A549 (cell line): Measurements from ENCODE around the gene MEF2C.

Experiments used
- BHLHE40 ChIP-seq: IDR thresholded peaks from 2 replicates; pipeline ENCODE4 v1.6.1; 2012; ENCODE audit warnings: low read depth, low read length, inconsistent platforms
- RCOR1 ChIP-seq: fragments of 150-350 bp; IDR thresholded peaks from 2 replicates; pipeline ENCODE4 v1.6.1; 2014; ENCODE audit warnings: antibody characterized with exemption, low read length, low read depth
- TF ChIP-seq, protein P1 (sequence below): fragments of >200 bp; sonication (Bioruptor Twin); formaldehyde crosslinking; IDR thresholded peaks from 3 replicates; pipeline ENCODE4 v1.5.1; 2016
- TF ChIP-seq, protein P2 (sequence below): fragments of 250-450 bp; sonication (Bioruptor Pico); IDR thresholded peaks from 2 replicates; pipeline ENCODE4 v1.5.0; 2021; ENCODE audit warnings: mild to moderate bottlenecking, moderate library complexity, borderline replicate concordance

DNA sequence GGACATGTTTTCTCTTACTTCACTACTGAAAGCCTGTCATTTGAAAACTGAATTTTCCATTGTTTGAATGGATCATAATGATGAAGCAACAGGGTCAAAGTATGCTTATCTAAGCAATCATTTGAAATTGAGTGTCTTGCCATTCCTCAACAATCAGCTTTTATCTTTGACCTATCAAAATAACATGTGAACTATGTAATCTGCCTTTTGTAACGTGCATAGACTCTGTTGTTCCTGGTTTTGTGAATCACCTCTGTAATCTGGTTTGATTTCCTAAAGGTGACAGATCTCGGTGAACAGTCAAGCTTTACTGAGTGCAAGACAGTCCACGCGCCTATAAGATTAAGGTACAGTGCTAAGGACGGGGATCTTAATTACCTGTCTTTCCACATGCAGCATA is 3.3 kb downstream of the MEF2C start:
- TF ChIP-seq, protein P1, sequence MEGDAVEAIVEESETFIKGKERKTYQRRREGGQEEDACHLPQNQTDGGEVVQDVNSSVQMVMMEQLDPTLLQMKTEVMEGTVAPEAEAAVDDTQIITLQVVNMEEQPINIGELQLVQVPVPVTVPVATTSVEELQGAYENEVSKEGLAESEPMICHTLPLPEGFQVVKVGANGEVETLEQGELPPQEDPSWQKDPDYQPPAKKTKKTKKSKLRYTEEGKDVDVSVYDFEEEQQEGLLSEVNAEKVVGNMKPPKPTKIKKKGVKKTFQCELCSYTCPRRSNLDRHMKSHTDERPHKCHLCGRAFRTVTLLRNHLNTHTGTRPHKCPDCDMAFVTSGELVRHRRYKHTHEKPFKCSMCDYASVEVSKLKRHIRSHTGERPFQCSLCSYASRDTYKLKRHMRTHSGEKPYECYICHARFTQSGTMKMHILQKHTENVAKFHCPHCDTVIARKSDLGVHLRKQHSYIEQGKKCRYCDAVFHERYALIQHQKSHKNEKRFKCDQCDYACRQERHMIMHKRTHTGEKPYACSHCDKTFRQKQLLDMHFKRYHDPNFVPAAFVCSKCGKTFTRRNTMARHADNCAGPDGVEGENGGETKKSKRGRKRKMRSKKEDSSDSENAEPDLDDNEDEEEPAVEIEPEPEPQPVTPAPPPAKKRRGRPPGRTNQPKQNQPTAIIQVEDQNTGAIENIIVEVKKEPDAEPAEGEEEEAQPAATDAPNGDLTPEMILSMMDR: no peak
- TF ChIP-seq RCOR1 (no peak), BHLHE40 (no peak)
- TF ChIP-seq, protein P2, sequence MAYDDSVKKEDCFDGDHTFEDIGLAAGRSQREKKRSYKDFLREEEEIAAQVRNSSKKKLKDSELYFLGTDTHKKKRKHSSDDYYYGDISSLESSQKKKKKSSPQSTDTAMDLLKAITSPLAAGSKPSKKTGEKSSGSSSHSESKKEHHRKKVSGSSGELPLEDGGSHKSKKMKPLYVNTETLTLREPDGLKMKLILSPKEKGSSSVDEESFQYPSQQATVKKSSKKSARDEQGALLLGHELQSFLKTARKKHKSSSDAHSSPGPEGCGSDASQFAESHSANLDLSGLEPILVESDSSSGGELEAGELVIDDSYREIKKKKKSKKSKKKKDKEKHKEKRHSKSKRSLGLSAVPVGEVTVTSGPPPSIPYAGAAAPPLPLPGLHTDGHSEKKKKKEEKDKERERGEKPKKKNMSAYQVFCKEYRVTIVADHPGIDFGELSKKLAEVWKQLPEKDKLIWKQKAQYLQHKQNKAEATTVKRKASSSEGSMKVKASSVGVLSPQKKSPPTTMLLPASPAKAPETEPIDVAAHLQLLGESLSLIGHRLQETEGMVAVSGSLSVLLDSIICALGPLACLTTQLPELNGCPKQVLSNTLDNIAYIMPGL: no peak
